Right lobe of liver (tissue), 4 donors: ENCODE measurements around the gene BCDIN3D.

Source experiments
- POLR2A ChIP-seq: fragments of 450-650 bp; IDR thresholded peaks from one replicate; pipeline ENCODE4 v1.6.1; 2017; ENCODE audit warnings: antibody characterized with exemption, mild to moderate bottlenecking
- TF ChIP-seq, protein P1 (sequence below), 4 donors: fragments of 200-600 bp in 3 of 4; fragments of 450-650 bp in 1 of 4; IDR thresholded peaks; one replicate each; pipeline versions ENCODE4 v1.5.1 to v1.8.0; 2016 to 2022; ENCODE audit warnings: antibody characterized with exemption in 4 of 4, mild to moderate bottlenecking in 2 of 4
- donor health status: DM: no; HTN: no; CAD: no.
- donor health status: DM: no; HTN: no; CAD: no.
- donor health status: DM: no; HTN: yes; CAD: no.

DNA sequence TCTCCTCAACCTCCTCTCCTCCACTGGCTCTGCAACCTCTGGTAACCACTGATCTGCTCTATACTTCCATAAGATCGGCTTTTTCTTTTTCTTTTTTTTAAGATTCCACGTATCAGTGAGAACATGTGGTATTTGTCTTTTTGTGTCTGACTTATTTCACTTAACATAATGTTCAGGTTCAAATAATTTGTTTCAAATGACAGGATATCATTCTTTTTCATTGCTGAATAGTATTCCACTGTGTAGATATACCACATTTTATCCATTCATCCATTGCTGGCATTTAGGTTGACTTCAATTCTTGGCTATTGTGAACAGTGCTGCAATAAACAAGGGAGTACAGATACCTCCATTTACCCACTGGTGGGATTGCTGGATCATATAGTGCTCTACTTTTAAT lies 55.2 kb downstream of the BCDIN3D start:
- no peak for TF ChIP-seq POLR2A
- TF ChIP-seq, protein P1, sequence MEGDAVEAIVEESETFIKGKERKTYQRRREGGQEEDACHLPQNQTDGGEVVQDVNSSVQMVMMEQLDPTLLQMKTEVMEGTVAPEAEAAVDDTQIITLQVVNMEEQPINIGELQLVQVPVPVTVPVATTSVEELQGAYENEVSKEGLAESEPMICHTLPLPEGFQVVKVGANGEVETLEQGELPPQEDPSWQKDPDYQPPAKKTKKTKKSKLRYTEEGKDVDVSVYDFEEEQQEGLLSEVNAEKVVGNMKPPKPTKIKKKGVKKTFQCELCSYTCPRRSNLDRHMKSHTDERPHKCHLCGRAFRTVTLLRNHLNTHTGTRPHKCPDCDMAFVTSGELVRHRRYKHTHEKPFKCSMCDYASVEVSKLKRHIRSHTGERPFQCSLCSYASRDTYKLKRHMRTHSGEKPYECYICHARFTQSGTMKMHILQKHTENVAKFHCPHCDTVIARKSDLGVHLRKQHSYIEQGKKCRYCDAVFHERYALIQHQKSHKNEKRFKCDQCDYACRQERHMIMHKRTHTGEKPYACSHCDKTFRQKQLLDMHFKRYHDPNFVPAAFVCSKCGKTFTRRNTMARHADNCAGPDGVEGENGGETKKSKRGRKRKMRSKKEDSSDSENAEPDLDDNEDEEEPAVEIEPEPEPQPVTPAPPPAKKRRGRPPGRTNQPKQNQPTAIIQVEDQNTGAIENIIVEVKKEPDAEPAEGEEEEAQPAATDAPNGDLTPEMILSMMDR (IDR thresholded peaks at IDR 0.05): no peak
